K562 (cell line): ENCODE measurements around the gene UBE2O. TPM values are rescaled to one million over a fixed set of nuclear protein-coding genes. Genes with fewer than 3 reads are reported as not detected.

Source experiments
- ATAC-seq: fragments of 200-7000 bp; cut with Tn5 transposase; 3 replicates; pipeline ENCODE4 v1.9.1; 2020; ENCODE audit warnings: moderate library complexity
- BruUV-seq: library from RNA; stranded (reverse); fragments of 400-500 nt; replicated peaks from 2 replicates; lab custom pipeline; 2021; lab: Mats Ljungman, UMichigan
- CTCF ChIA-PET: fragments of 300-600 bp; formaldehyde crosslinking; extraction: SDS; loops from one replicate; lab custom pipeline; 2021; ENCODE audit warnings: low intra/inter-chr PET ratio; lab: Yijun Ruan, JAX
- POLR2A ChIA-PET: fragments of 300-600, 350-650 bp; sonication (Branson Sonifier 250); formaldehyde crosslinking; extraction: SDS; loops from one replicate; lab custom pipeline; 2021; ENCODE audit warnings: antibody characterized with exemption, inconsistent platforms; lab: Yijun Ruan, JAX
- DNase-seq, 4 experiments: peaks; one replicate each; pipeline versions ENCODE4 v3.0.0 to v3.0.0-alpha.2; 2011 to 2018; ENCODE audit warnings: low spot score in 3 of 4, mixed read lengths in 3 of 4; ENCODE audit errors: extremely low read depth in 1 of 4
- FAIRE-seq: peaks from 2 replicates; lab custom pipeline; 2011; peaks lifted over from hg19 to GRCh38; lab: Jason Lieb, UNC
- H2AFZ ChIP-seq: 2 replicates; pipeline ENCODE4 v1.6.0; 2011; ENCODE audit warnings: low read depth, low read length, control low read depth, inconsistent platforms
- H3K27ac ChIP-seq: fragments of 200-600 bp; 3 replicates; pipeline ENCODE4 v1.8.0; 2011; ENCODE audit warnings: low read depth, mild to moderate bottlenecking, control low read depth, inconsistent platforms, low read length, moderate library complexity, mixed read lengths; ENCODE audit errors: extremely low read depth
- H3K27me3 ChIP-seq, 2 experiments: fragments of 300-600 bp in 1 of 2; 2 replicates in 1 of 2; 3 replicates in 1 of 2; pipeline versions ENCODE4 v1.6.0 to v1.8.0; 2011; ENCODE audit warnings: inconsistent platforms in 2 of 2, low read length in 2 of 2, mild to moderate bottlenecking in 1 of 2, mixed read lengths in 1 of 2, moderate library complexity in 1 of 2; ENCODE audit not compliant: control insufficient read depth in 2 of 2, insufficient read depth in 2 of 2
- H3K36me3 ChIP-seq: fragments of 300-600 bp; 3 replicates; pipeline ENCODE4 v1.8.0; 2011; ENCODE audit warnings: mild to moderate bottlenecking, low read length, inconsistent platforms; ENCODE audit not compliant: control insufficient read depth, insufficient read depth
- H3K4me1 ChIP-seq, 2 experiments: fragments of 200-600 bp in 1 of 2; replicated peaks in 1 of 2; 2 replicates in 1 of 2; 3 replicates in 1 of 2; pipeline versions ENCODE4 v1.5.1 to v1.8.0; 2011; ENCODE audit warnings: inconsistent platforms in 2 of 2, low read length in 2 of 2, mild to moderate bottlenecking in 1 of 2, mixed read lengths in 1 of 2, moderate library complexity in 1 of 2; ENCODE audit not compliant: control insufficient read depth in 2 of 2, insufficient read depth in 2 of 2
- H3K4me2 ChIP-seq: 2 replicates; pipeline ENCODE4 v1.6.1; 2011; ENCODE audit warnings: low read length, control low read depth, inconsistent platforms, mixed read lengths; ENCODE audit not compliant: insufficient read depth
- H3K4me3 ChIP-seq: fragments of 200-600 bp; sonication (generic), shearing (Covaris generic); 2 replicates; pipeline ENCODE4 v1.5.1; 2016; ENCODE audit warnings: control low read depth, inconsistent platforms
- H3K79me2 ChIP-seq: fragments of 200-600 bp; 3 replicates; pipeline ENCODE4 v1.8.0; 2011; ENCODE audit warnings: low read length, inconsistent platforms; ENCODE audit not compliant: control insufficient read depth, insufficient read depth
- H3K9ac ChIP-seq, 2 experiments: 2 replicates each; pipeline versions ENCODE4 v1.6.0 to v1.6.1; 2011; ENCODE audit warnings: low read depth in 2 of 2, low read length in 2 of 2, control low read depth in 1 of 2, inconsistent platforms in 1 of 2, mild to moderate bottlenecking in 1 of 2, mixed read lengths in 1 of 2; ENCODE audit not compliant: insufficient read depth in 1 of 2
- H3K9me1 ChIP-seq: one replicate; pipeline ENCODE4 v1.6.0; 2011; ENCODE audit warnings: inconsistent platforms, mild to moderate bottlenecking, low read length, moderate library complexity; ENCODE audit not compliant: control insufficient read depth, insufficient read depth
- H3K9me3 ChIP-seq: replicated peaks from 2 replicates; pipeline ENCODE4 v1.5.1; 2011; ENCODE audit warnings: low read depth, low read length, inconsistent platforms; ENCODE audit not compliant: control insufficient read depth, insufficient read depth
- H4K20me1 ChIP-seq: replicated peaks from 2 replicates; pipeline ENCODE4 v1.6.1; 2011; ENCODE audit warnings: low read length, inconsistent platforms, mixed read lengths; ENCODE audit not compliant: control insufficient read depth, insufficient read depth
- CHD1 ChIP-seq: fragments of 200-600 bp; sonication (generic); IDR thresholded peaks from one replicate; pipeline ENCODE4 v1.6.1; 2012; ENCODE audit warnings: mild to moderate bottlenecking, moderate library complexity, low read length, inconsistent platforms
- CXXC5 ChIP-seq: fragments of 250-450 bp; sonication (Bioruptor Pico); IDR thresholded peaks from 2 replicates; pipeline ENCODE4 v1.8.0; 2022; ENCODE audit warnings: inconsistent platforms, mild to moderate bottlenecking, moderate library complexity
- GATAD2A ChIP-seq: fragments of 450-650 bp; IDR thresholded peaks from 2 replicates; pipeline ENCODE4 v1.6.1; 2017
- MNT ChIP-seq, 2 experiments: fragments of 450-650 bp; conservative IDR thresholded peaks; 2 replicates each; pipeline ENCODE4 v1.6.1; 2017; ENCODE audit warnings: mild to moderate bottlenecking in 2 of 2, moderate library complexity in 2 of 2
- MYC ChIP-seq, 2 experiments: fragments of 250-450 bp in 1 of 2; sonication (Bioruptor Pico) in 1 of 2; IDR thresholded peaks; 2 replicates each; pipeline versions ENCODE4 v1.5.1 to v1.6.1; 2012 to 2021; ENCODE audit warnings: low read depth in 2 of 2, borderline replicate concordance in 1 of 2, improper control_type of control experiment in 1 of 2, low read length in 1 of 2, mild to moderate bottlenecking in 1 of 2, moderate library complexity in 1 of 2
- POLR2A ChIP-seq: fragments of 450-650 bp; conservative IDR thresholded peaks from 2 replicates; pipeline ENCODE4 v1.6.1; 2016
- POLR2AphosphoS5 ChIP-seq: IDR thresholded peaks from 2 replicates; pipeline ENCODE4 v1.6.1; 2011; ENCODE audit warnings: mild to moderate bottlenecking, low read depth, low read length, moderate library complexity; ENCODE audit not compliant: control insufficient read depth, insufficient read depth
- RBBP5 ChIP-seq: fragments of 200-600 bp; sonication (generic); IDR thresholded peaks from 2 replicates; pipeline ENCODE4 v1.6.1; 2012; ENCODE audit warnings: borderline replicate concordance, mild to moderate bottlenecking, low read length, control low read depth, inconsistent platforms; ENCODE audit not compliant: insufficient read depth, poor library complexity, severe bottlenecking
- RNF2 ChIP-seq: sonication (generic); IDR thresholded peaks from 2 replicates; pipeline ENCODE4 v1.6.1; 2016
- SAP30 ChIP-seq: fragments of 200-600 bp; sonication (generic); IDR thresholded peaks from 2 replicates; pipeline ENCODE4 v1.6.1; 2012; ENCODE audit warnings: borderline replicate concordance, low read depth, mild to moderate bottlenecking, moderate library complexity, low read length, control low read depth, inconsistent platforms; ENCODE audit not compliant: insufficient read depth, poor library complexity, severe bottlenecking
- SMAD4 ChIP-seq: fragments of 250-450 bp; sonication (Bioruptor Pico); conservative IDR thresholded peaks from 2 replicates; pipeline ENCODE4 v1.8.0; 2021; ENCODE audit warnings: inconsistent platforms, mild to moderate bottlenecking, moderate library complexity
- STAT6 ChIP-seq: sonication (generic); formaldehyde crosslinking; IDR thresholded peaks from 2 replicates; pipeline ENCODE4 v1.8.1; 2023; ENCODE audit warnings: mild to moderate bottlenecking, missing genetic modification reagents
- TSC22D4 ChIP-seq: fragments of 450-650 bp; IDR thresholded peaks from 2 replicates; pipeline ENCODE4 v1.6.1; 2016; ENCODE audit warnings: missing genetic modification characterization, missing biosample characterization, control low read depth
- ZNF830 ChIP-seq: fragments of 250-450 bp; sonication (Bioruptor Pico); IDR thresholded peaks from 2 replicates; pipeline ENCODE4 v1.5.0; 2021; ENCODE audit warnings: mild to moderate bottlenecking
- WGBS: fragments of 100-300 bp; shearing (Covaris generic); methylation state at CpG from one replicate; pipeline ENCODE4 v1.1.6; 2016; ENCODE audit warnings: low coverage, mixed read lengths; ENCODE audit not compliant: insufficient coverage; ENCODE audit errors: missing lambda C conversion rate; 5-methylcytosine and 5-hydroxymethylcytosine counted together
- in situ Hi-C: fragments of 300-500 bp; cut with MboI; formaldehyde crosslinking; loops from 4 replicates; pipeline ENCODE4 v1.15.0; 2018; ENCODE audit warnings: inconsistent platforms, mixed read lengths
- intact Hi-C: fragments of 100-400 bp; cut with micrococcal nuclease; formaldehyde crosslinking; loops from 2 replicates; pipeline ENCODE4 v1.14.2; 2022
- polyA plus RNA-seq, 8 experiments: library from polyadenylated mRNA; depleted of rRNA in 4 of 8; stranded (reverse) in 5 of 8; unstranded in 3 of 8; fragments of >200 nt; fragmentation: Nextera tagmentation in 2 of 8; fragmentation: Illumina TruSeq in 1 of 8; extraction: Ambion mirVana in 2 of 8; extraction: Trizol in 1 of 8; gene quantifications; 2 replicates each; pipeline versions ENCODE4 v1.2.1 to v1.2.3, GENCODE V29; 2011 to 2014; ENCODE audit warnings: inconsistent platforms in 1 of 8, missing spikeins in 1 of 8
- total RNA-seq, 7 experiments: library from RNA; depleted of rRNA in 6 of 7; stranded (reverse); fragments of >200 nt in 6 of 7; fragmentation: Illumina TruSeq in 2 of 7; extraction: Trizol in 2 of 7; gene quantifications; 2 replicates each; pipeline versions ENCODE4 v1.2.1 to v1.2.3, GENCODE V29; 2011 to 2021; ENCODE audit warnings: low replicate concordance in 1 of 7
- TF ChIP-seq, protein P1 (sequence below): fragments of 250-450 bp; sonication (Bioruptor Pico); IDR thresholded peaks from 2 replicates; pipeline ENCODE4 v1.8.0; 2021; ENCODE audit warnings: moderate library complexity, mild to moderate bottlenecking, inconsistent platforms

Gene UBE2O
- total and polyA plus RNA-seq, 9 of the 15 experiments (the other 6 are each of a cell fraction or from before 2014, with no cell fraction given), result 1.6 to 39.7 (median 13.3) TPM

DNA sequence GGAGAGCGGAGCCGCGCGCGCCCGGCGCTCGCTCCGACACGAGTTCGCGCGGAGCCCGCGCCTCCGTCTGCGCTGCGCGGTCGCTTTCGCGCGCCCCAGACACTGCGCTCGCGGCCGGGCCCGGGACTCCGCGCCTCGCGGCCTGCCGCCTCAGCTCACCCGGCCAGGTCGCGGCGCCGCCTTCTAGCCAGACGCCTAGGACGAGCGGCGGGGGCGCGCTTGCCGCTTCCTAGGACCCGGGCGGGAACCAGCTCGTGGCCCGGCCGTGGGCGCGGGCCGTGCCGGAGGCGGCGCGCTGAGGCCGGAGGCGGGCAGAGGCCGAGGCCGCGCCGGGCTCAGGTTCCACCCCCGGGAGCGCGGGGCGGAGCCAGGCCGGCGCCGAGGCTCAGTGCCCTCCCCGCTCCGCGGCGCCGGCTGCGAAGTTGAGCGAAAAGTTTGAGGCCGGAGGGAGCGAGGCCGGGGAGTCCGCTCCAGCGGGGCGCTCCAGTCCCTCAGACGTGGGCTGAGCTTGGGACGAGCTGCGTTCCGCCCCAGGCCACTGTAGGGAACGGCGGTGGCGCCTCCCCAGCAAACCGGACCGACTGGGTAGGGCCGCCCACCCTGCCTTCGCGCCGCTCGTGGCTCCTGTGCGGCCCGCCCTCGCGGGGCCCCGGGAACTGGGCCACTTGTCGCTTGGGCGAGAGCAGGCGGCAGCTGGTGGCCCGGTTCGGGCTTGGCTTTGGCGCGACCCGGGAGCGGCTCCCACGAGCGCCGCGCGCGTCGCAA, 68.5 kb downstream of the UBE2O start, which contains the start of gene SPHK1:
Gene SPHK1 (plus strand): TSS at position 388 of the 765 bp plus-strand sequence. CDS start 1,036 bp downstream, outside the sequence.
- no peaks in the 10 kb centered on the region for H3K9me1 ChIP-seq
- peak within 1 kb of the TSS; percentile 93 for H3K27ac ChIP-seq
- intact Hi-C loops, result loop anchor here (2.0 kb wide), 1 partner anchor 30 kb away; no protein-coding TSS in a partner anchor
- H3K36me3 ChIP-seq, result peaks cover 27% of the 10 kb centered on the region; the same call in 2 of the 3 replicates
- peak within 1 kb of the TSS; percentile 84 to 96 for H3K9ac ChIP-seq
- ChIA-PET CTCF (interaction anchor here (1.2 kb wide), 1 partner anchor 14 kb away, joined by 4 read pairs; no protein-coding TSS in a partner anchor), POLR2A (interaction anchor here (0.6 to 3.0 kb wide), 17 partner anchors 9 to 352 kb away, joined by 3 to 15 read pairs (median 4); partner anchors contain the start of gene PRPSAP1)
- peaks cover 14 to 66% of the 10 kb centered on the region in 2 experiments for H3K4me1 ChIP-seq
- peak within 1 kb of the TSS; percentile 94 for H2AFZ ChIP-seq
- FAIRE-seq, result peak; percentile 52
- peaks cover 37% of the 10 kb centered on the region for H3K79me2 ChIP-seq
- peak within 1 kb of the TSS; percentile 88 for H3K4me2 ChIP-seq
- ATAC-seq, result peak; percentile 80
- in situ Hi-C loops, result no loop called here
- DNase-seq, result peak; percentile 87 to 92 (median 90)
- peak within 1 kb of the TSS; percentile 74 for H3K4me3 ChIP-seq
- WGBS, result under 1% methylated on average over 98 of the region's 118 CpGs
- no peaks in the 10 kb centered on the region for H4K20me1 ChIP-seq
- no peaks in the 10 kb centered on the region for H3K27me3 ChIP-seq
- no peaks in the 10 kb centered on the region for H3K9me3 ChIP-seq
- TSS peak; percentile 67 for BruUV-seq
- TF ChIP-seq MNT (conservative IDR thresholded peaks at IDR 0.05) (0 out of 4 replicates have a peak, but pooled peaks of 1 of the 2 experiments have one; percentile 26), POLR2A (peak; percentile 80), MYC (IDR thresholded peaks at IDR 0.05; ENCODE audit: low read depth, low read length) (peak; percentile 74), MYC (CRISPR knock-in tag; IDR thresholded peaks at IDR 0.05; ENCODE audit: borderline replicate concordance, low read depth) (no peak), SAP30 (peak; percentile 45), CXXC5 (peak; percentile 82; the same call in 1 of the 2 replicates), CHD1 (peak; percentile 34), RNF2 (0 out of 2 replicates have a peak, but pooled peaks have one; percentile 15), POLR2AphosphoS5 (no peak; the same call in 1 of the 2 replicates), ZNF830 (0 out of 2 replicates have a peak, but pooled peaks have one; percentile 85), STAT6 (CRISPR knock-in tag) (peak; percentile 65; the same call in 1 of the 2 replicates), GATAD2A (0 out of 2 replicates have a peak, but pooled peaks have one; percentile 40), RBBP5 (peak; percentile 50), TSC22D4 (no peak), SMAD4 (CRISPR knock-in tag) (peak; percentile 87)
- TF ChIP-seq, protein P1, sequence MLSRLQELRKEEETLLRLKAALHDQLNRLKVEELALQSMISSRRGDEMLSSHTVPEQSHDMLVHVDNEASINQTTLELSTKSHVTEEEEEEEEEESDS (CRISPR knock-in tag), result no peak
